Measurements from ENCODE around the gene HDAC1. TPM values are rescaled to one million over a fixed set of nuclear protein-coding genes. Genes with fewer than 3 reads are reported as not detected.

HDAC1 gene
- total RNA-seq, 2 experiments from 2014 or later: 259 to 263 TPM

- Histone ChIP-seq H3K9me3 (ENCODE audit: low read length) (no peaks in the 10 kb centered on the region), H3K79me2 (ENCODE audit: insufficient read depth, low read depth, low read length) (no peaks in the 10 kb centered on the region), H2AFZ (ENCODE audit: low read length) (no peak overlapping the region), H3K4me2 (ENCODE audit: low read length) (no peak overlapping the region), H3K27ac (ENCODE audit: low read depth, low read length, poor library complexity, severe bottlenecking) (no peak overlapping the region), H3K9me2 (ENCODE audit: insufficient read depth, low read length) (no peaks in the 10 kb centered on the region), H3K4me3 (ENCODE audit: low read depth, low read length, poor library complexity, severe bottlenecking) (no peak overlapping the region), H3K4me1 (ENCODE audit: insufficient read depth, low read length, poor library complexity, severe bottlenecking) (peaks cover 7% of the 10 kb centered on the region), H3K36me3 (ENCODE audit: insufficient read depth, low read length) (peaks cover 80% of the 10 kb centered on the region), H4K20me1 (ENCODE audit: insufficient read depth, low read length) (no peaks in the 10 kb centered on the region)
- intact Hi-C loops (cut with micrococcal nuclease; ENCODE audit: unreplicated experiment): no loop called here
- CTCF ChIA-PET (ENCODE audit: unreplicated experiment): interaction anchor here (1.0 kb wide), 1 partner anchor 19 kb away, joined by 3 read pairs; no protein-coding TSS in a partner anchor
- BruUV-seq (replicated peaks): no TSS peak
- TF ChIP-seq, protein P1, sequence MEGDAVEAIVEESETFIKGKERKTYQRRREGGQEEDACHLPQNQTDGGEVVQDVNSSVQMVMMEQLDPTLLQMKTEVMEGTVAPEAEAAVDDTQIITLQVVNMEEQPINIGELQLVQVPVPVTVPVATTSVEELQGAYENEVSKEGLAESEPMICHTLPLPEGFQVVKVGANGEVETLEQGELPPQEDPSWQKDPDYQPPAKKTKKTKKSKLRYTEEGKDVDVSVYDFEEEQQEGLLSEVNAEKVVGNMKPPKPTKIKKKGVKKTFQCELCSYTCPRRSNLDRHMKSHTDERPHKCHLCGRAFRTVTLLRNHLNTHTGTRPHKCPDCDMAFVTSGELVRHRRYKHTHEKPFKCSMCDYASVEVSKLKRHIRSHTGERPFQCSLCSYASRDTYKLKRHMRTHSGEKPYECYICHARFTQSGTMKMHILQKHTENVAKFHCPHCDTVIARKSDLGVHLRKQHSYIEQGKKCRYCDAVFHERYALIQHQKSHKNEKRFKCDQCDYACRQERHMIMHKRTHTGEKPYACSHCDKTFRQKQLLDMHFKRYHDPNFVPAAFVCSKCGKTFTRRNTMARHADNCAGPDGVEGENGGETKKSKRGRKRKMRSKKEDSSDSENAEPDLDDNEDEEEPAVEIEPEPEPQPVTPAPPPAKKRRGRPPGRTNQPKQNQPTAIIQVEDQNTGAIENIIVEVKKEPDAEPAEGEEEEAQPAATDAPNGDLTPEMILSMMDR (conservative IDR thresholded peaks at IDR 0.05; ENCODE audit: low read length): no peak
- TF ChIP-seq EZH2phosphoT487 (IDR thresholded peaks at IDR 0.05; ENCODE audit: borderline replicate concordance, low read depth, low read length): no peak
- POLR2A ChIA-PET: interaction anchor here (1.1 kb wide), 1 partner anchor 10 kb away, joined by 4 read pairs; no protein-coding TSS in a partner anchor
- DNase-seq (ENCODE audit: low spot score): no peak
Observed at GRCh38 chr1:32376199-32376598, 84.3 kb downstream of the HDAC1 start.

GRCh38 chr1:32377541-32378220 is 85.8 kb downstream of the HDAC1 start:
- peaks cover 81% of the 10 kb centered on the region for H3K36me3 ChIP-seq (ENCODE audit: insufficient read depth, low read length)
- TF ChIP-seq EZH2phosphoT487 (IDR thresholded peaks at IDR 0.05; ENCODE audit: borderline replicate concordance, low read depth, low read length): no peak
- TF ChIP-seq, protein P1 (conservative IDR thresholded peaks at IDR 0.05; ENCODE audit: low read length): no peak
- H3K9me2 ChIP-seq (ENCODE audit: insufficient read depth, low read length): no peaks in the 10 kb centered on the region
- ChIA-PET POLR2A (no interaction called here), CTCF (ENCODE audit: unreplicated experiment) (no interaction called here)
- H4K20me1 ChIP-seq (ENCODE audit: insufficient read depth, low read length): no peaks in the 10 kb centered on the region
- H3K79me2 ChIP-seq (ENCODE audit: insufficient read depth, low read depth, low read length): no peaks in the 10 kb centered on the region
- BruUV-seq (replicated peaks): no TSS peak
- H3K9me3 ChIP-seq (ENCODE audit: low read length): no peaks in the 10 kb centered on the region
- H3K4me1 ChIP-seq (ENCODE audit: insufficient read depth, low read length, poor library complexity, severe bottlenecking): no peaks in the 10 kb centered on the region
- DNase-seq (ENCODE audit: low spot score): no peak
- H3K27ac ChIP-seq (ENCODE audit: low read depth, low read length, poor library complexity, severe bottlenecking): no peak overlapping the region
- no peak overlapping the region for H2AFZ ChIP-seq (ENCODE audit: low read length)
- intact Hi-C loops (cut with micrococcal nuclease; ENCODE audit: unreplicated experiment): no loop called here
- no peak overlapping the region for H3K4me3 ChIP-seq (ENCODE audit: low read depth, low read length, poor library complexity, severe bottlenecking)
- H3K4me2 ChIP-seq (ENCODE audit: low read length): no peak overlapping the region

DNA sequence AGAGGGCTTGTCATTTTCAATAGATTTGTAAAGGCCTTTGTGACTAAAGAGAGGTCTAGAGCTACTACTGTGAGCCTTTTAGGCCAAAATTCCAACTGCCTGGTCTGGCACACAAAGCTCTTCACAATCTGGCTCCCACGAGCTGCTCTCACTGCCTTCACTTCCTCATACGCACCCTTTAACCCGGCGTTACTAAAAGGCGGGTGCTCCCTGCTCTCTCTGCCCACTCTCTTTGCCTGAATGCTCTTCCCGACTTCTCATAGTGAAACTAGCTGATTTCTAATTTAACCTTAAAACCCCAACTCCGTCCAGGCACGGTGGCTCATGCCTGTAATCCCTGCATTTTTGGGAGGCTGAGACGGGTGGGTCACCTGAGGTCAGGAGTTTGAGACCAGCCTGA is 88.2 kb downstream of the HDAC1 start:
- H3K4me2 ChIP-seq (ENCODE audit: low read length): no peak overlapping the region
- H3K36me3 ChIP-seq (ENCODE audit: insufficient read depth, low read length): peaks cover 84% of the 10 kb centered on the region
- TF ChIP-seq EZH2phosphoT487 (IDR thresholded peaks at IDR 0.05; ENCODE audit: borderline replicate concordance, low read depth, low read length): no peak
- TF ChIP-seq, protein P1 (conservative IDR thresholded peaks at IDR 0.05; ENCODE audit: low read length): no peak
- no peak overlapping the region for H3K4me3 ChIP-seq (ENCODE audit: low read depth, low read length, poor library complexity, severe bottlenecking)
- DNase-seq (ENCODE audit: low spot score): no peak
- no peaks in the 10 kb centered on the region for H3K79me2 ChIP-seq (ENCODE audit: insufficient read depth, low read depth, low read length)
- no peaks in the 10 kb centered on the region for H3K4me1 ChIP-seq (ENCODE audit: insufficient read depth, low read length, poor library complexity, severe bottlenecking)
- no peaks in the 10 kb centered on the region for H4K20me1 ChIP-seq (ENCODE audit: insufficient read depth, low read length)
- H3K9me3 ChIP-seq (ENCODE audit: low read length): no peaks in the 10 kb centered on the region
- CTCF ChIA-PET (ENCODE audit: unreplicated experiment): no interaction called here
- intact Hi-C loops (cut with micrococcal nuclease; ENCODE audit: unreplicated experiment): no loop called here
- H3K9me2 ChIP-seq (ENCODE audit: insufficient read depth, low read length): no peaks in the 10 kb centered on the region
- BruUV-seq (replicated peaks): no TSS peak
- H2AFZ ChIP-seq (ENCODE audit: low read length): no peak overlapping the region
- H3K27ac ChIP-seq (ENCODE audit: low read depth, low read length, poor library complexity, severe bottlenecking): no peak overlapping the region
- POLR2A ChIA-PET: interaction anchor here (0.6 kb wide), 2 partner anchors 9 to 10 kb away, joined by 3 read pairs; no protein-coding TSS in a partner anchor
